ENCODE data around the gene PNMT.
"Not testable (repeated sequence)": the region's sequence is repeated elsewhere in the genome, so short reads cannot be mapped to it uniquely, and the experiment has no call there.

Gene PNMT

DNA sequence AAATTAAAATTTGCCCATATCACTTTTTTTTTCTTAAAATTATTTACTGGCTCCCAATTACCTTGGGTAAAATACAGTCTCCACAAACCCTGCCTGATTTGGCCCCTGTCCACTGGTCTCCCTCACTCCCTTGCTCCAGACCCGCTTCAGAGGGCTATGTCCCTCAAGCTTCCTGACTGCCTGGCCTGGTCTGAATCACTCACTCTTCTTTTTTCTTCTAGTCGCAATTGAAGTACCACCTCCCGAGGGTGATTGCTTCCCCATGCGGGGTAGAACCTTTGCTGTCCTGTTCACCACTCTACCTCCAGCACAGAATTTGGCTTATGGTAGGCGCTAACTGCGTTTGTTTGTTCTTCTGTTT is 20.2 kb downstream of the PNMT start:
- no peak for DNase-seq

- no peak for DNase-seq
Observed at GRCh38 chr17:39688945-39689344, 20.7 kb downstream of the PNMT start.

DNA sequence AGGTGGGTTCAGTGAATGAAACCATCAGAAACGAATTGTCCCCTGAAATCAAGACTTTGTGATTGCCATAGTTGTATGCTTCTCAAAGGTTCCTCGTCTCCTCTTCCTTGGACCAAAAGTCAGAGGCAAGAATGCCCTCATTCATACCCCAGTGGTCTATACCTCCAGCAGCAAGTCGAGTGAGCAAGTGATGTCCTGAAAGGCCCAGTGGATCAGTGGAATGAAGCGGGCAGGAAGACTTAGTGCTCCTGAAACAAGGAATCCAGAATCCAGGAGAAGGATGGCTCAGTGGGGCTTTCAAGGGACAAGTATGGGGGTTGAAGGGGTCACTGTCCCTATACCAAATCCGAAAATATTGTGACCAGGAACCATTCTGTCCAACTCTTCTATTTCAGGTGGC is 26.3 kb downstream of the PNMT start:
- DNase-seq = no peak

DNA sequence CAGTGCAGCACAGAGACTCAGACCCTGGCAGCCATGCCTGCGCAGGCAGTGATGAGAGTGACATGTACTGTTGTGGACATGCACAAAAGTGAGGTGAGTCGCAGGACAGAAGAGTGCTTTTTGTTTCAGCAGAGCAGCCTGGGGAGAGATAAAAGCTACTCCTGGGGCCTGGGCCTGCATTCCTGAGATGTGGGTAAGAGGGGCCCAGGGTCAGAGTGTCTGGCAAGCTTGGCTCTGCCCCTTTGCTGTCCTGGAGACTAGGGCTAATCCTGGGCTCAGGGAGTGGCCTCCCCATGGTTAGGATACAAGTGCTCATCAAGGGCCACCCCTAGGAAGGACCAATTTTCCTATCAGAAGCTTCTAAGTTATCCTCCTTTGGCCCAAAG is 26.8 kb downstream of the PNMT start:
- DNase-seq = no peak

DNA sequence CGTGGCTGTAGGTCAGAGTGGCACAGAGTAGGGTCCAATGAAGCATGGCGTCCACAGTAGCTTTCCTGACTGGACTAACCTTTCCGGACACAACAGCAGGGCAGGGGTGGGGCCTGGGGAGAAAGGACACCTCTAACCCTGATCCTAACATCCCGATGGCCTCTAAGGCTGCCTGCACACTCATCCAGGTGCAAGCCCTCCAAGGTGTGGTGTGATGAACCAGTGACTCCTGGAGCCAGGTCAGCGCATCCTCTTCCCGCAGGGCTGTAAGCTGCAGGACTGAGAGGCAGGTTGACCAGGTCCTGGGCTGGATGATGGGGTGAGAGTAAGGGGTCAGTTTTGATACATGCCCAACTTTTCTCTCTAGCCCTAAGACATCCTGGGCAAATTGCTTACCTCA is 28.5 kb downstream of the PNMT start:
- no peak for DNase-seq

DNA sequence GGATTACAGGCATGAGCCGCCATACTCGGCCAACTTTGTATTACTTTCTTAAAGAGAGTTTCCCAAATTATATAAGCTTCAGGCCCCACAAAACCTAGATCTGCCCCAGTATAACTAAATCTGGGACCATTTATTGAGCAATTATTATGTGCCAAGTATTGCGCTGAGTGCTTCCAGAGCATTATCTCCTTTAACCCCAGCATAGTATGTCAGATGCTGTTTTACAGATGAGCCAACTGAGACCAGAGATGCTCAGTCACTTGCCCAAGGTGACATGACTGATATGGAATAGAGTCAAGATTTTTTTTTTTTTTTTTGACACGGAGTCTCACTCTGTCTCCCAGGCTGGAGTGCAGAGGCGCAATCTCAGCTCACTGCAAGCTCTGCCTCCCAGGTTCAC is 29.7 kb downstream of the PNMT start:
- no peak for DNase-seq

- DNase-seq = not testable (repeated sequence)
Observed at GRCh38 chr17:39699157-39699817, 31.0 kb downstream of the PNMT start.

GRCh38 chr17:39699818-39700147 is 31.5 kb downstream of the PNMT start, which contains the start of gene ERBB2:
ERBB2 (plus strand) TSS chr17:39700064; CDS start chr17:39700239, 175 bp downstream.
- peak; percentile 83 for DNase-seq

GRCh38 chr17:39700148-39700987 is 32.1 kb downstream of the PNMT start:
- peak; percentile 19 for DNase-seq

- DNase-seq = no peak
Observed at GRCh38 chr17:39701012-39701783, 32.9 kb downstream of the PNMT start.

DNA sequence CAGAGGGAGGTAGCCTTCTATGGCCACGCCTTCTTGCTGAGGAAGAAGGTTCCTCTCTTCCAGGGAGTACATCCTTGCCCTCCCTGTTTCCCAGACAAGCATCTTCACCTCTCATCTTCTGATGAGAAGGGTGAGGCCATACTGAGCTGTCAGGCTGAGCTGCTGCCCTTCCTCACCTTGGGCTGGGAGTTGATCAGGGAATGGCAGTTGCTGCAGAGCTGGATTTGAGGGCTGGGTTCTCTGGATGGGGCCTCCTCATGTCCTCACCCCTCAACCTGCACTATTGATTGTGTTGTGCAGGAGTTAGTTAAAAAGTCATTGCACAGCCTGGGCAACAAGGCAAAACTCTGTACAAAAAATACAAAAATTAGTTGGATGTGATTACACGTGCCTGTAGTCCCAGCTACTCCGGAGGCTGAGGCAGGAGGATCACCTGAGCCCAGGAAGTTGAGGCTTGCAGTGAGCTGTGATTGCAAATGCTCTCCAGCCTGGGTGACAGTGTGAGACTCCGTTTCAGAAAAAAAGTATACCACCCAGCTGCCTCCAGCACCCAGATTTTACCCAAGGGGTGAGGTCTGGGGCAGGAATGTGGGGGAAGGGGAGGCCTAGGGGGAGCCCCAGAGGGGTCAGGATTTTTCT is 33.6 kb downstream of the PNMT start:
- DNase-seq = no peak

DNA sequence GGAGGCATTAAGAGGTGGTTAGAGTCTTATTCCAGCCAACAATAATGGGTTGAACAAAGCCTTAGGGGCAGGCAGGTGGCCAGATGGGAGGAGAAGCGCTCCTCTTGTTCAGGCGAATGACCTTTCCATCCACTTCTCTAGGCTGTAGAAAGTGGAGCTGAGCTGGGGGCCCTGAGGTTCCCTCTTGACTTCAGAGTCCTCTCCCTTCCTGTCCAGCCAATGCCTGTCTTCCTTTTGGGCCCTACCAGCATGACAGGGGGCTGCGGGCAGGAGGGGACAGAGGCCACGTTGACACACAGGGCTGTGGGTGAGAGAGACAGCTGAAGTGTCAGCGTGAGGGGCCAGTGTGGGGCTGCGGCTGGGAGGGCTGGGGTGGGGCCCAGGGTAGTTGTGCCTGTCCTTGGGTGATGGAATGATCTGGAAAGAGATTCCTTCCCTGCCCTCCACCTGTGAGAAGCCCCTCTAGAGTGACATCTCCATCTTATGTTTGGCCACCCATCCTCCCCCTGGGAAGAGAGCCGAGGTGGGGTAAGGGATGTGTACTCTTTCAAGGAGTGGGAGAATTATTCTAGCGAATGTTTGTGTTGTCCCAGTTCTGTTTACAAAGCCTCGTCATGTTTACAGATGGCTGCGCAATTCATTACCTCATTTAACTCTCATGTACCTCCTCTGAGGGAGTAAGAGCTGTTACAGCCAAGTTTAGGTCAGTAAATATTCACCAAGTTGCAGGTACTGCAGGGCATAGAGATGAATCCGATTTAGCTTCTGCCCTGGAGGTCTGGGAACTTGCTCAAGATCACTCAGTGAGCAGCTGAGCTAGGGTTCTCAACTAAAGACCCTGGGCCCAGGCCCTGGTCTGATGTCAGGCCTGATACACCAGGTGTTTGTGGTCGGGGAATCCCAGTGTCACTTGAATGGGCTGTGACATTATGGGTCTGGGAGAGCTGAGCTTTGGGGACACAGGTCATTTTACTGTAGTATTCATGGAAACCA is 34.9 kb downstream of the PNMT start:
- DNase-seq = no peak

- no peak for DNase-seq
Observed at GRCh38 chr17:39703913-39704312, 35.7 kb downstream of the PNMT start.

DNA sequence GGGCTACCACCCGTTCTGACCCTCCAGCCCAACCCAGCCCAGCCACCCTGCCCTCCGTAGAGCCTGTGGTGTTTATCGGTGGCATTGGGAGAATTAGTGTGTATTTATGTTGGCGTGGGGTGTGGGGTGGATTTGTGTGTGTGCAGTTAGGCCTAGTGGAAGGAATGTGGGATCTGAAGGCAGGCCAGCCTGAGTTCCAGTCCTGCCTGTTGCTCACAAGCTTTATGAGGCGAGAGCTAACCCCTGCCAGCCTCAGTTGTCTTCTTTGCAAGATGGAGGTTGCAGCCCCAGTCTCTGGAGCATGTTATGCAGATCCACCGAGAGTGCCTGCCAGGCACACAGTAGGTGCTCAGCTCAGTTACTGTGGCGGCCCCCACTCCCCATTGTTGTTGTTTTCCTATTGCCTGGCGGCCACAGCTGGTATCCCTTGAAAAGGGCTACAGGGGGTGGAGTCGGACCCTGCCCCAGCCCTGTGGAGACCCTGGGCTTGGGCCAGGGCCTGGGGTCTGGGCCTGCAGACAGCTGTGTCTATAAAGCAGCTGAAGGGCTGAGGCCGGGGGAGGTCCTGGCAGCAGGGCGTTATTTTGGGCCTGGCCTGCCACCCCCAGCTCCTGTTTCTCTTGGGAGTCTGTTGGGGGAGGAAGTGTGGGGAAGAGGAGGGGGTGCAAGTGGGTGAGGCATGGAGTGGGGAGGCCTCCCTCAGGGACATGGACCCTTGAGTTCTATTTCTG is 36.7 kb downstream of the PNMT start:
- peak; percentile 24 for DNase-seq

GRCh38 chr17:39705786-39706348 is 37.6 kb downstream of the PNMT start:
- no peak for DNase-seq

DNA sequence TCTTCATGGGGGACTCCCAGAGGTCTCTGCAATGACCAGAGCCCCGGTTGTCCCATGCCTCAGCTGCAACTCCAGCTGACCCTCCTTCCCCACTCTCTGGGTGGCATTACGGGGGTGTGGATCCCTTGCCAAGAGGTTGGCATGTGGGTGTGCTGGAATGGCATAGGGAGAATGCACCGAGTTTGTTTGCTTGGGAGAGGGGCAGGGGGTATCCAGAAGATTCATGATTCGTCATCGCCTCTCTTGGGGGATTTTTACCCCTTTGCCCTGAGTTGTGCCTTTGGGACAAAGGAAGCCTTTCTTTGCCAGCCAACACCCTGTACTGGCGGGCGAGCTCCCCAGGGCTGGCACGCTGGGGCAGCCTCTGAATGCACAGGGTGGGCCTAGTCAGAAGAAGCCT is 38.1 kb downstream of the PNMT start:
- no peak for DNase-seq

- DNase-seq = no peak
Observed at GRCh38 chr17:39706921-39707337, 38.7 kb downstream of the PNMT start.

GRCh38 chr17:39709319-39709997 is 41.2 kb downstream of the PNMT start:
- DNase-seq = no peak

- no peak for DNase-seq
Observed at GRCh38 chr17:39709998-39710964, 42.0 kb downstream of the PNMT start.

Measured in fibroblast of skin of scalp (primary cell).